ENCODE data around the gene TEF.
"Not testable (repeated sequence)": the region's sequence is repeated elsewhere in the genome, so short reads cannot be mapped to it uniquely, and the experiment has no call there.

DNA sequence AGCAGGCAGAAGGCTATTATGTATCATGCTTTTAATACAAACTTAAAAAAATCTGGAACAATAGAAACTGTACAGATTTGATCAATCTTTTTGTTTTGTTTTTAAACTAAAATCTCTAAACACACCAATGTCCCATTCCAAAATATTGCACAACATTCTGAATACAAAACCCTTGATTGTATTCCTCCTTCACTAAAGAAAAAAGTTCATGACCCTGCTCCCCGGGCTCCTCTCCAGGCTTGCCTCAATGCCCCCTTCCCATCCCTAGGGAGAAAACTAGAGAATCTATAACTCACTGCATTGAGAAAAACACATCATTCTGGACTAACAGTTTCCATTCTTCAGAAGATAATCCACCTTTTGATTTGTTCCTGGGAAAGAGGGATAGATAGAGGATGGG, 51.7 kb downstream of the TEF start:
- TF ChIP-seq, protein P1, sequence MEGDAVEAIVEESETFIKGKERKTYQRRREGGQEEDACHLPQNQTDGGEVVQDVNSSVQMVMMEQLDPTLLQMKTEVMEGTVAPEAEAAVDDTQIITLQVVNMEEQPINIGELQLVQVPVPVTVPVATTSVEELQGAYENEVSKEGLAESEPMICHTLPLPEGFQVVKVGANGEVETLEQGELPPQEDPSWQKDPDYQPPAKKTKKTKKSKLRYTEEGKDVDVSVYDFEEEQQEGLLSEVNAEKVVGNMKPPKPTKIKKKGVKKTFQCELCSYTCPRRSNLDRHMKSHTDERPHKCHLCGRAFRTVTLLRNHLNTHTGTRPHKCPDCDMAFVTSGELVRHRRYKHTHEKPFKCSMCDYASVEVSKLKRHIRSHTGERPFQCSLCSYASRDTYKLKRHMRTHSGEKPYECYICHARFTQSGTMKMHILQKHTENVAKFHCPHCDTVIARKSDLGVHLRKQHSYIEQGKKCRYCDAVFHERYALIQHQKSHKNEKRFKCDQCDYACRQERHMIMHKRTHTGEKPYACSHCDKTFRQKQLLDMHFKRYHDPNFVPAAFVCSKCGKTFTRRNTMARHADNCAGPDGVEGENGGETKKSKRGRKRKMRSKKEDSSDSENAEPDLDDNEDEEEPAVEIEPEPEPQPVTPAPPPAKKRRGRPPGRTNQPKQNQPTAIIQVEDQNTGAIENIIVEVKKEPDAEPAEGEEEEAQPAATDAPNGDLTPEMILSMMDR (IDR thresholded peaks at IDR 0.05), result not testable (repeated sequence)
- TF ChIP-seq POLR2AphosphoS5 (IDR thresholded peaks at IDR 0.05), result peak in 1 of 2 donors; percentile 0
- TF ChIP-seq POLR2A (IDR thresholded peaks at IDR 0.05; ENCODE audit: low read depth); EP300 (IDR thresholded peaks at IDR 0.05): not testable (repeated sequence)

Measured in esophagus muscularis mucosa (tissue), 4 donors.